Adrenal gland (tissue), 12 donors: ENCODE measurements around the gene ANXA10. TPM values are rescaled to one million over a fixed set of nuclear protein-coding genes. Genes with fewer than 3 reads are reported as not detected.

Experiments used
- DNase-seq, 7 donors: peaks; one replicate each; pipeline ENCODE4 v3.0.0-alpha.2; 2019 to 2020
- H3K27ac ChIP-seq, 5 donors: fragments of 200-600 bp; sonication (generic) in 4 of 5; 1 replicate in 3 of 5; 2 replicates in 2 of 5; pipeline versions ENCODE4 v1.5.1 to v1.8.0; 2016 to 2020; ENCODE audit warnings: mild to moderate bottlenecking in 1 of 5
- H3K27me3 ChIP-seq: fragments of 200-600 bp; 2 replicates; pipeline ENCODE4 v1.8.0; 2021
- H3K36me3 ChIP-seq, 2 donors: fragments of 200-600 bp; replicated peaks in 1 of 2; 1 replicate in 1 of 2; 2 replicates in 1 of 2; pipeline versions ENCODE4 v1.5.1 to v1.8.0; 2018 to 2022
- H3K4me1 ChIP-seq, 2 donors: fragments of 200-600 bp; replicated peaks in 1 of 2; 1 replicate in 1 of 2; 2 replicates in 1 of 2; pipeline versions ENCODE4 v1.5.1 to v1.8.0; 2018 to 2021
- H3K4me3 ChIP-seq, 4 donors: fragments of 200-600 bp; sonication (generic) in 3 of 4; one replicate each; pipeline ENCODE4 v1.5.1; 2016 to 2018
- H3K9me3 ChIP-seq, 3 donors: fragments of 200-600 bp; sonication (generic) in 1 of 3; replicated peaks in 1 of 3; 1 replicate in 2 of 3; 2 replicates in 1 of 3; pipeline versions ENCODE4 v1.5.1 to v1.8.0; 2016 to 2021
- CTCF ChIP-seq, 6 experiments: fragments of 450-650 bp in 4 of 6; fragments of 200-600 bp in 2 of 6; sonication (generic) in 1 of 6; IDR thresholded peaks; 1 replicate in 5 of 6; 2 replicates in 1 of 6; pipeline versions ENCODE4 v1.5.1 to v1.8.0; 2016 to 2021; ENCODE audit warnings: antibody characterized with exemption in 6 of 6, mild to moderate bottlenecking in 2 of 6, moderate library complexity in 1 of 6
- POLR2A ChIP-seq, 2 donors: fragments of 450-650 bp; IDR thresholded peaks; one replicate each; pipeline ENCODE4 v1.6.1; 2017; ENCODE audit warnings: antibody characterized with exemption in 2 of 2, mild to moderate bottlenecking in 2 of 2, moderate library complexity in 1 of 2
- WGBS, 4 donors: extraction: QIAGEN DNeasy Blood & Tissue Kit in 2 of 4; methylation state at CpG; one replicate each; pipeline versions ENCODE4 v1.1.5 to v1.1.7; 2013 to 2017; 5-methylcytosine and 5-hydroxymethylcytosine counted together
- intact Hi-C, 2 donors: fragments of 100-400 bp; cut with DNase I; formaldehyde crosslinking; loops; one replicate each; pipeline versions ENCODE4 v1.14.1 to v1.15.0; 2022 to 2023
- polyA plus RNA-seq, 3 donors: library from polyadenylated mRNA; stranded (reverse); fragments of 200-250 nt in 2 of 3; fragments of 350-450 nt in 1 of 3; fragmentation: Illumina TruSeq in 1 of 3; extraction: RNeasy Lipid Tissue Mini Kit (QIAGEN cat#74804) in 1 of 3; gene quantifications; one replicate each; pipeline ENCODE4 v1.2.3, GENCODE V29; 2013 to 2014
- total RNA-seq, 9 donors: library from RNA; depleted of rRNA in 4 of 9; stranded (reverse); fragments of >200 nt in 4 of 9; fragments of 120-200 nt in 1 of 9; fragmentation: NEBNext Ultra II Directional in 1 of 9; extraction: Animal tissue kit (Norgen Biotek cat#: 25700) in 1 of 9; gene quantifications; one replicate each; pipeline versions ENCODE4 v1.1.0 to v1.2.4, GENCODE V29; 2013 to 2023
- donor health status: healthy with polysubstance abuse.
- donor health status: Bipolar disorder and iron deficiency.
- donor health status: DM: yes; HTN: yes; CAD: no.
- donor health status: DM: no; HTN: no; CAD: no.
- donor health status: DM: no; HTN: no; CAD: no.
- donor health status: DM: yes; HTN: yes; CAD: no.

ANXA10 gene
- total and polyA plus RNA-seq, 12 donors: 0.17 TPM; not detected in 11

GRCh38 chr4:168057412-168057811 is 34.9 kb upstream of the ANXA10 start:
- no peak overlapping the region for H3K4me3 ChIP-seq
- no peaks in the 10 kb centered on the region for H3K36me3 ChIP-seq
- no peak for DNase-seq
- no peaks in the 10 kb centered on the region for H3K4me1 ChIP-seq
- 83 to 87% (median 85%) methylated on average over 3 of the region's 3 CpGs for WGBS, 4 donors
- intact Hi-C loops: no loop called here
- H3K27me3 ChIP-seq: no peaks in the 10 kb centered on the region
- H3K27ac ChIP-seq: no peak overlapping the region
- no peaks in the 10 kb centered on the region for H3K9me3 ChIP-seq
- TF ChIP-seq CTCF (IDR thresholded peaks at IDR 0.05) (no peak), POLR2A (IDR thresholded peaks at IDR 0.05) (no peak)

- no peak overlapping the region for H3K4me3 ChIP-seq
- H3K36me3 ChIP-seq: no peaks in the 10 kb centered on the region
- no peak for DNase-seq
- intact Hi-C loops: no loop called here
- no peak overlapping the region for H3K27ac ChIP-seq
- H3K9me3 ChIP-seq: no peaks in the 10 kb centered on the region
- H3K4me1 ChIP-seq: no peaks in the 10 kb centered on the region
- H3K27me3 ChIP-seq: no peaks in the 10 kb centered on the region
- 55 to 83% (median 71%) methylated on average over 1 of the region's 1 CpG for WGBS, 4 donors
- no peak for TF ChIP-seq CTCF (IDR thresholded peaks at IDR 0.05)
- no peak for TF ChIP-seq POLR2A (IDR thresholded peaks at IDR 0.05)
These were observed 33.1 kb upstream of the ANXA10 start for GRCh38 chr4:168059251-168059650.

GRCh38 chr4:168063031-168063430 is 29.3 kb upstream of the ANXA10 start:
- Histone ChIP-seq H3K4me1 (no peaks in the 10 kb centered on the region), H3K27me3 (no peaks in the 10 kb centered on the region), H3K9me3 (no peaks in the 10 kb centered on the region), H3K36me3 (no peaks in the 10 kb centered on the region), H3K27ac (no peak overlapping the region), H3K4me3 (no peak overlapping the region)
- intact Hi-C loops: no loop called here
- no peak for TF ChIP-seq POLR2A (IDR thresholded peaks at IDR 0.05)
- TF ChIP-seq CTCF (IDR thresholded peaks at IDR 0.05): no peak
- 76 to 84% (median 80%) methylated on average over 4 of the region's 4 CpGs for WGBS, 4 donors
- no peak for DNase-seq

GRCh38 chr4:168070903-168071302 is 21.4 kb upstream of the ANXA10 start:
- Histone ChIP-seq H3K9me3 (no peaks in the 10 kb centered on the region), H3K27ac (no peak overlapping the region), H3K36me3 (no peaks in the 10 kb centered on the region), H3K4me3 (no peak overlapping the region), H3K27me3 (no peaks in the 10 kb centered on the region), H3K4me1 (no peaks in the 10 kb centered on the region)
- TF ChIP-seq POLR2A (IDR thresholded peaks at IDR 0.05) (no peak), CTCF (IDR thresholded peaks at IDR 0.05) (no peak)
- intact Hi-C loops: no loop called here
- DNase-seq: no peak
- WGBS, 4 donors: 81 to 93% (median 87%) methylated on average over 1 of the region's 1 CpG
